GM12878 (cell line): ENCODE results near the gene SH3D19. TPM values are rescaled to one million over a fixed set of nuclear protein-coding genes. Genes with fewer than 3 reads are reported as not detected.

Experiments
- ATAC-seq: fragments of 200-7000 bp; cut with Tn5 transposase; 3 replicates; pipeline ENCODE4 v1.9.1; 2020; ENCODE audit warnings: mild to moderate bottlenecking, moderate library complexity
- BruUV-seq: library from RNA; stranded (reverse); fragments of 400-500 nt; replicated peaks from 2 replicates; lab custom pipeline; 2021; lab: Mats Ljungman, UMichigan
- CTCF ChIA-PET: fragments of 300-600 bp; sonication (Branson Sonifier 250); formaldehyde crosslinking; extraction: SDS; loops from one replicate; lab custom pipeline; 2021; ENCODE audit warnings: inconsistent platforms; lab: Yijun Ruan, JAX
- POLR2A ChIA-PET: fragments of 350-600 bp; formaldehyde crosslinking; extraction: SDS; loops from one replicate; lab custom pipeline; 2021; ENCODE audit warnings: inconsistent platforms; lab: Charles Lee
- RAD21 ChIA-PET: fragments of 300-600 bp; sonication (Branson Sonifier 250); formaldehyde crosslinking; loops from one replicate; lab custom pipeline; 2023; ENCODE audit warnings: antibody characterized with exemption; ENCODE audit not compliant: unreplicated experiment; lab: Charles Lee
- SMC1A ChIA-PET: fragments of 300-600 bp; sonication (Branson Sonifier 250); formaldehyde crosslinking; loops from one replicate; lab custom pipeline; 2023; ENCODE audit not compliant: unreplicated experiment, uncharacterized antibody; lab: Charles Lee
- DNase-seq: peaks from one replicate; pipeline ENCODE4 v3.0.0-alpha.2; 2011; ENCODE audit warnings: low read depth, low spot score
- FAIRE-seq: peaks from 3 replicates; lab custom pipeline; 2011; peaks lifted over from hg19 to GRCh38; lab: Jason Lieb, UNC
- H2AFZ ChIP-seq: 2 replicates; pipeline ENCODE4 v1.6.0; 2011; ENCODE audit warnings: low read depth, low read length, control low read depth; ENCODE audit not compliant: control insufficient read depth
- H3K27ac ChIP-seq: 2 replicates; pipeline ENCODE4 v1.5.1; 2011; ENCODE audit warnings: control low read depth; ENCODE audit not compliant: control insufficient read depth, insufficient read depth
- H3K27me3 ChIP-seq, 2 experiments: replicated peaks in 1 of 2; 2 replicates each; pipeline versions ENCODE4 v1.6.0 to v1.6.1; 2011; ENCODE audit warnings: low read length in 1 of 2; ENCODE audit not compliant: control insufficient read depth in 2 of 2, insufficient read depth in 2 of 2
- H3K36me3 ChIP-seq, 2 experiments: 2 replicates each; pipeline ENCODE4 v1.5.1; 2011; ENCODE audit warnings: low read length in 1 of 2; ENCODE audit not compliant: control insufficient read depth in 2 of 2, insufficient read depth in 2 of 2
- H3K4me1 ChIP-seq: 2 replicates; pipeline ENCODE4 v1.6.1; 2011; ENCODE audit warnings: mild to moderate bottlenecking, low read length, moderate library complexity, mixed read lengths; ENCODE audit not compliant: control insufficient read depth, insufficient read depth
- H3K4me2 ChIP-seq: 2 replicates; pipeline ENCODE4 v1.6.0; 2011; ENCODE audit warnings: control low read depth; ENCODE audit not compliant: control insufficient read depth, insufficient read depth
- H3K4me3 ChIP-seq: fragments of 200-600 bp; sonication (generic); 2 replicates; pipeline ENCODE4 v1.5.1; 2016
- H3K79me2 ChIP-seq: 2 replicates; pipeline ENCODE4 v1.6.0; 2011; ENCODE audit warnings: low read length; ENCODE audit not compliant: control insufficient read depth, insufficient read depth
- H3K9ac ChIP-seq: 2 replicates; pipeline ENCODE4 v1.8.0; 2011; ENCODE audit warnings: low read length, control low read depth, mixed read lengths; ENCODE audit not compliant: control insufficient read depth, insufficient read depth
- H3K9me3 ChIP-seq: replicated peaks from 3 replicates; pipeline ENCODE4 v1.5.1; 2011; ENCODE audit warnings: mild to moderate bottlenecking, low read length; ENCODE audit not compliant: control insufficient read depth, insufficient read depth
- H4K20me1 ChIP-seq: 2 replicates; pipeline ENCODE4 v1.6.0; 2011; ENCODE audit not compliant: control insufficient read depth, insufficient read depth
- CHD2 ChIP-seq: IDR thresholded peaks from 2 replicates; pipeline ENCODE4 v1.6.1; 2011; ENCODE audit warnings: low read depth, low read length, improper control_type of control experiment, borderline replicate concordance
- HCFC1 ChIP-seq: fragments of 150-350 bp; IDR thresholded peaks from 2 replicates; pipeline ENCODE4 v1.6.1; 2014; ENCODE audit warnings: low read length
- PAX5 ChIP-seq: IDR thresholded peaks from 2 replicates; pipeline ENCODE4 v1.6.1; 2011; ENCODE audit warnings: low read depth, low read length, borderline replicate concordance
- POLR2AphosphoS5 ChIP-seq: IDR thresholded peaks from 2 replicates; pipeline ENCODE4 v1.6.1; 2011; ENCODE audit warnings: mild to moderate bottlenecking, low read length, inconsistent platforms
- RELA ChIP-seq: fragments of 450-650 bp; IDR thresholded peaks from 2 replicates; pipeline ENCODE4 v1.8.0; 2014; ENCODE audit warnings: borderline replicate concordance; ENCODE audit not compliant: partially characterized antibody
- SMC3 ChIP-seq: IDR thresholded peaks from 2 replicates; pipeline ENCODE4 v1.6.1; 2011; ENCODE audit warnings: low read length, improper control_type of control experiment, borderline replicate concordance
- SREBF2 ChIP-seq: IDR thresholded peaks from 2 replicates; pipeline ENCODE4 v1.6.1; 2012; ENCODE audit warnings: mild to moderate bottlenecking, low read length
- WGBS: methylation state at CpG from one replicate; pipeline ENCODE4 v1.1.6; 2016; ENCODE audit warnings: low lambda C conversion rate; ENCODE audit not compliant: insufficient replicate concordance, insufficient coverage; ENCODE audit errors: missing lambda C conversion rate; 5-methylcytosine and 5-hydroxymethylcytosine counted together
- in situ Hi-C: fragments of 300-500 bp; cut with MboI; formaldehyde crosslinking; loops from 9 replicates; pipeline ENCODE4 v1.14.3; 2018; ENCODE audit warnings: mixed read lengths
- intact Hi-C: fragments of 100-400 bp; cut with micrococcal nuclease; formaldehyde crosslinking; loops from one replicate; pipeline ENCODE4 v1.14.2; 2022; ENCODE audit not compliant: unreplicated experiment
- polyA plus RNA-seq, 11 experiments: library from polyadenylated mRNA; depleted of rRNA in 4 of 11; unstranded in 6 of 11; stranded (reverse) in 5 of 11; fragments of >200 nt; fragmentation: Nextera tagmentation in 4 of 11; fragmentation: Illumina TruSeq in 1 of 11; extraction: Ambion mirVana in 4 of 11; extraction: Trizol in 1 of 11; gene quantifications; 1 replicate in 1 of 11; 2 replicates in 10 of 11; pipeline versions ENCODE4 v1.2.1 to v1.2.3, GENCODE V29; 2011 to 2016; ENCODE audit warnings: inconsistent platforms in 2 of 11, missing spikeins in 2 of 11, low read depth in 1 of 11
- total RNA-seq, 4 experiments: library from RNA; depleted of rRNA in 3 of 4; stranded (reverse); fragments of >200 nt in 3 of 4; fragmentation: Illumina TruSeq in 1 of 4; extraction: Trizol in 1 of 4; gene quantifications; 2 replicates each; pipeline versions ENCODE4 v1.2.1 to v1.2.3, GENCODE V29; 2013 to 2021

The SH3D19 gene
- total and polyA plus RNA-seq, 10 of the 15 experiments (the other 5 are each of a cell fraction or from before 2014, with no cell fraction given), result 0.03 to 6.9 (median 0.33) TPM; not detected in 3

- no peak overlapping the region for H3K27ac ChIP-seq
- DNase-seq (no peak), ATAC-seq (no peak), FAIRE-seq (no peak)
- RAD21 ChIA-PET, result no interaction called here
- H2AFZ ChIP-seq, result no peak overlapping the region
- no peaks in the 10 kb centered on the region for H4K20me1 ChIP-seq
- no peak overlapping the region for H3K4me3 ChIP-seq
- no peaks in the 10 kb centered on the region for H3K4me1 ChIP-seq
- SMC1A ChIA-PET, result no interaction called here
- H3K79me2 ChIP-seq, result no peaks in the 10 kb centered on the region
- no peak overlapping the region for H3K9ac ChIP-seq
- POLR2A ChIA-PET, result no interaction called here
- WGBS, result 0% methylated on average over 1 of the region's 1 CpG
- CTCF ChIA-PET, result no interaction called here
- H3K36me3 ChIP-seq, result no peaks in the 10 kb centered on the region
- H3K4me2 ChIP-seq, result no peak overlapping the region
- TF ChIP-seq HCFC1, result no peak
- TF ChIP-seq CHD2, result no peak
- no peak for TF ChIP-seq SMC3
- TF ChIP-seq PAX5, result no peak
- TF ChIP-seq SREBF2, result no peak
- TF ChIP-seq POLR2AphosphoS5, result no peak
- no peak for TF ChIP-seq RELA
- TF ChIP-seq, all 136 proteins: peak for 0
- in situ Hi-C loops (no loop called here), intact Hi-C loops (no loop called here)
- Histone ChIP-seq H3K9me3 (no peaks in the 10 kb centered on the region), H3K27me3 (no peaks in the 10 kb centered on the region; a peak in 1 of 4 replicates)
- BruUV-seq, result no TSS peak
Measured at GRCh38 chr4:151227172-151227571, 98.2 kb downstream of the SH3D19 start.
